Right renal cortex interstitium (tissue), 3 donors: Measurements from ENCODE around the gene RNF13. TPM values are rescaled to one million over a fixed set of nuclear protein-coding genes. Genes with fewer than 3 reads are reported as not detected.
A peak's percentile ranks its signal among the peaks of the same experiment; 100 is the strongest.

Experiments used
- DNase-seq, 3 donors: peaks; one replicate each; pipeline ENCODE4 v3.0.0-alpha.2; 2013; ENCODE audit warnings: low read depth in 3 of 3, low spot score in 2 of 3
- polyA plus RNA-seq, 3 donors: library from polyadenylated mRNA; unstranded; fragments of 120-200 nt; gene quantifications; one replicate each; pipeline ENCODE4 v1.2.1, GENCODE V29; 2013; ENCODE audit not compliant: insufficient read length in 3 of 3

RNF13 gene, protein sequence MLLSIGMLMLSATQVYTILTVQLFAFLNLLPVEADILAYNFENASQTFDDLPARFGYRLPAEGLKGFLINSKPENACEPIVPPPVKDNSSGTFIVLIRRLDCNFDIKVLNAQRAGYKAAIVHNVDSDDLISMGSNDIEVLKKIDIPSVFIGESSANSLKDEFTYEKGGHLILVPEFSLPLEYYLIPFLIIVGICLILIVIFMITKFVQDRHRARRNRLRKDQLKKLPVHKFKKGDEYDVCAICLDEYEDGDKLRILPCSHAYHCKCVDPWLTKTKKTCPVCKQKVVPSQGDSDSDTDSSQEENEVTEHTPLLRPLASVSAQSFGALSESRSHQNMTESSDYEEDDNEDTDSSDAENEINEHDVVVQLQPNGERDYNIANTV
- polyA plus RNA-seq = 100 to 1,000 TPM; 101 to 108 (median 107) TPM

DNA sequence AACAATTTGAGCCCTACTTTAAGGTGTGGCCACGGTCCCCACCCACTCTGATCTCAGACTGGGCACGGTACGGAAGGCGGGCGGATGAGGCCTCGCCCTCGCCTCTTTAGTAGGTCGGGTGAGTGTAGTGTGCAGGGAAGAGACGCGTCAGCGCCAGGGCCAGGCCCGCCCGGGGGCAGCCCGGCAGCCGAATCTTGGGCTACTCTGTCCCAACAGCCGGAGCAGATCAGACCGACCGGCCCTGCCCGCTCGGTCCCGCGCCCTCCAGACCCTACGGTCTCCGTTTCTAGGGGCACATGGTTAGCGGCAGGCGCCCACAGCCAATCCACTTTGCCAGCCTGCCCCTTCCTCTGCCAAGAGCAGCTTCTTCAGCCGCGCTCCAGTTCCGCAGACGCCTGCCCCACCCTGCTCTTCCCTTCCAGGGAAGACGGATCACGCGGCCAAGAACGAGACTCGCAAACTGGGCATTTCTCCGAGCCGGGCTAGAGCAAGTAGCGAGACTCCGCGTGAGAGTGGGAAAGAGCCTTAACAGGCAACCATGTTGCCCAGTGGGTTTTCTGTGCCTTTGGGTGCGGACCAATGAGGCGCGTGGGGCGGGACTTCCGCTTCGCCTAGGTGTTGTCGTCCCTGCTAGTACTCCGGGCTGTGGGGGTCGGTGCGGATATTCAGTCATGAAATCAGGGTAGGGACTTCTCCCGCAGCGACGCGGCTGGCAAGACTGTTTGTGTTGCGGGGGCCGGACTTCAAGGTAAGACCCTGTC, at the start of gene RNF13:
TSS of gene RNF13 (plus strand) at position 610 of the 761 bp plus-strand sequence. CDS start 32,812 bp downstream, outside the sequence.
- peak; percentile 85 to 92 (median 86) for DNase-seq

DNA sequence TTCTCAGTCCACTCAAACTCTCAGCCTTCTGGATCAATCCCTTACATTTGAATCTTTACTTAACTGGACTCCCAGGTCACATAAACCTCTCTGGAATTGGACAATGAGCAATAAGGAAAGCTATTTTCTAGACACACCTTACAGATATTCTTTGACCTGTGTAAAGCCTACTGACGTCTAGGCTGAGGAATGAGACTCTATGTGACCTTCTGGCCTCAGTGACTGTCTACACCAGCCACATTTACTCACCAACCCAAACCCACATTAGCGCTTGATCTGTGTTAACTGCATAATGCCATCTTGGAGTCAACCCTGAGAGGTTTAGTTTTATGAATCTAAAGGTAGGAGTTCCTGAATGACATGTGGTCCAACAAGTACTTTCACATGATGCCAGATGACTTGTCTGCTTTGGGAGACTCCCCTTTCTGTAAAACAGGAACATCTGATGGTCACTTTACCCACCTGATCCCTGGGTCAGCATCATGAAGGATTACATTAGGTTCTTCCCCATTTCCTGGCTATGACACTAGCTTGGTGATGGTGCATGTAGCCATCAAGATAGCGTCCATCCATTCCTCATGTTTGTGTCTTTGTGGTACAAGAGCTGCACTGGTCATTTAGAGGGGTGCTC, 49.3 kb upstream of the RNF13 start:
- no peak for DNase-seq

DNA sequence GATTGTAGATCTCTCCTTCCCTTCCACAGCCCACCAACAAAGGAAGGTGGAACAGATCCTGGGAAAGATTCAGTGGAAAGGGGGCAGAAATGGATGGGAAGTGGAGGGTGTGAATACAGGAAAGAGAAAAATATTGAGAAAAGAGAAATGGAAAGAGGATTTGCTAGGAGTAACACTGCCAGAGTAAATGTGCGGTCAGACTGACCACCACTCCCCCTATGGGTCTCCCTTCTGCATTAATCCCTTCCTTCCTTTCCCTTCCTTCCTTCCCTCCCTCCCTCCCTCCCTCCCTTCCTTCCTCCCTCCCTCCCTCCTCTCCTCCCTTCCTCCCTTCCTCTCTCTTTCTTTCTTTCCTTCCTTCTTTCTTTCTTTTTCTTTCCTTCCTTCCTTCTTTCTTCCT, 48.7 kb upstream of the RNF13 start:
- DNase-seq = no peak

DNA sequence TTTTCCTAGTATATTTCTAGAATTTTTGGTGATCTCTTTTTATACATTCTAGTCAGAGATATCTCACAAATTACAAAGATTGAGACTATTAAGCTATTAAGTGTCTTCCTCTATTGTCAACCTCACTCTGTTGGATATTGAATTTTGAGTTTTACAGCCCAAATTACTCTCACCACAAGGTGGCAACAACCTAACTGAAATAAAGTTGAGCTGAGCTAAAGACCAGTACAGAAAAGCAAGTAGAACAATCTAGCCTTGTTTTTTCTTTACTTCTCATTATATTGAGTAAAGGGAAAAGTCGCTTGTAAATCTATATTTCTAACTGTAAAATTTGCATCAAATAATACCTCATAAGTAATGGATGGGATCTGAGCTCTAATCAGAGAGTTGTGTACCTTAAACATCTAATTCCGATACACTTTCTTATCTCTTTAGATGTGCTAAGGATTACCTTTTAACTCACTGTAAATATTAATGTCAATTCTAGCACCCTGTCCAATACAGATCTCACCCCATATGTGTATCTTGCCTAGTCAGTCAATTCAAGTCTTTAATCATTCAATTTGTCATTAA, 47.2 kb upstream of the RNF13 start:
- no peak for DNase-seq

DNA sequence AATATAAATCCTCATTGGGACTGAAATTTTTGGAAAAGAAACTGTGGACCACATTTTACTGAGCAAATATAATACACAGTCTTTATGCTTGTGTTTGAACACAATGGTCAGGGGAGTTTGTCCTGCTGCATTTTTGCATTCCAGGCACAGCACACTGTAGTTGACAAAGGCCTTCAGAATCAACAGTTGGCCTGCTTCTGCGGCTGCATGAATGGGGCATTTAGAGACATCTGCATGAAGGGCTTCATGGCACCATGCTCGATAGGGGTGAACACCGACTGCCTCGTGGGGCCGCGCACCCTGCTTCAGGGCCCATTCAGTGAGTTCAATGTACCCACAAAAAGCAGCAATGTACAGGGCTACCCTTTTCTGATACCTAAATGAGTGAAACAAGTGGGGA, 45.3 kb upstream of the RNF13 start:
- no peak for DNase-seq

DNA sequence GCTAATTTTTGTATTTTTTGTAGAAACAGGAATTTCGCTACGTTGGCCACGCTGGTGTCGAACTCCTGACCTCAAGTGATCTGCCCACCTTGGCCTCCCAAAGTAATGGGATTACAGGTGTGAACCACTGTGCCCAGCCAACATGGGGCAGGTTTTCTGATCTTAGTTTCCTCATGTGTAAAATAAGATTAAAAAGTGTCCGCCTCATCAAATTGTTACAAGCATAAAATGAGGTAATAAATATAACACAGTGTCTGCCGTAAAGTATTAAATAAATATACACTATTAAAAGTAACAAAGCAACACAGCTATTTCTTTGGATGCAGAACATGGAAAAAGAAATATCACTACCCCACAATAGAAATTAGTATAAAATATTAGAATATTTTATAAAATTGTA, 44.3 kb upstream of the RNF13 start:
- DNase-seq = no peak

DNA sequence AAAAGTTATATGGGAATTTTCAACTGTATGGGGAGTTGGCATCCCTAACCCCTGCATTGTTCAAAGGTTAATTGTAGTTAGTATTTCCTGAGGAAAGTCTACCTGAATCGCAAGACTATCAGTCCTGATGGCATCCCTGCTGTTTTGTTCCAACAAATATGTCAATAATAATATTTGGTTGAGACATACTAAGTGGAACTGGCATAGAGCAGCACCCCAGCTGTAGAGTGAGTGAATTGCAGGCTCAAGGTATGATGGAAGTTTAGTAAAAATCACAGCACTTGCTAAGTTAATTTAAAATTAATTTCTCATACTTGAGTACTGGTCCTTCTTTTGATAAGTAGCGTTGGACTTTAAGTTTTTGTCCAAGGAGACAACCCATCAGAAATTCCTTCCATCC, 42.8 kb upstream of the RNF13 start:
- DNase-seq = no peak

DNA sequence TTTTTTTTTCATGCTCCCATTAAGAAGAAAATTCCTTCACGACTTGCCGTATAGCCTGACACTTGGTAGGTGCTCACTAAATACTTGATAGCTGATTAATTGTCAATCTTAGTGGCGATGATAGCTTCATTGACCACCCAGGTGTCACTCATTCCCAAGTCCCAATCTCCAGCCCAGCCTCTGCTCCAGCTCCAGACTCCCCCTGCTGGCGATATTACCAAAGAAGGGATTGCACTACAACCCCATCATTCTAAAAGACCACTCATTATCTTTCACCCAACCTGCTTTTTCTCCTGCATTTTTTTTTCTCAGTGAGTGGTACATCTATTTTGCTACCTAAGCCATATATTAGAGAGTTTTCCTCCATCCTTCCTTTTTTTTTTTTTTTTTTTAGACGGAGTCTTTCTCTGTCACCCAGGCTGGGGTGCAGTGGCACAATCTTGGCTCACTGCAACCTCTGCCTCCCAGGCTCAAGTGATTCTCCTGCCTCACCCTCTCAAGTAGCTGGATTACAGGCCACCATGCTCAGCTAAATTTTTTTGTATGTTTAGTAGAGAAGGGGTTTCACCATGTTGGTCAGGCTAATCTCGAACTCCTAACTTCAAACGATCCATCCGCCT, 41.3 kb upstream of the RNF13 start:
- DNase-seq = no peak

DNA sequence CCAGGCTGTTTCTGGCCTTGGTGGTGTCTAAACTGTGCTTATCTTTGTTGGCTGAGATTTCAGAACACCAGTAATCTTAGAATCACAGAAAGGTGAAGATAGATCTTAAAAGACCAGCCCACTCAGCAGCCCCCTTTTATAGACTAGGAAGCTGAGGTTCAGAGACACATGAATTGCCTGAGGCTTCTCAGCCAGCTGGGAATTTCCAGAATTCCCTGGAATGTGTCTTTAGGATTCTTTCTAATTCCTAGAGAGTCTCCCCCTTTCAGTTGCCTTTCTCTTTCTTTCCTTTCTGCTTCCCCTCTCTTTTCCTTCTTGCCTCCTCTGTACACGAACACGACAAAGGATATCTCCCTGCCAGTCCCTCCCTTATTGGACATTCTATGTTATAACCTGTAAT, 40.2 kb upstream of the RNF13 start:
- no peak for DNase-seq

DNA sequence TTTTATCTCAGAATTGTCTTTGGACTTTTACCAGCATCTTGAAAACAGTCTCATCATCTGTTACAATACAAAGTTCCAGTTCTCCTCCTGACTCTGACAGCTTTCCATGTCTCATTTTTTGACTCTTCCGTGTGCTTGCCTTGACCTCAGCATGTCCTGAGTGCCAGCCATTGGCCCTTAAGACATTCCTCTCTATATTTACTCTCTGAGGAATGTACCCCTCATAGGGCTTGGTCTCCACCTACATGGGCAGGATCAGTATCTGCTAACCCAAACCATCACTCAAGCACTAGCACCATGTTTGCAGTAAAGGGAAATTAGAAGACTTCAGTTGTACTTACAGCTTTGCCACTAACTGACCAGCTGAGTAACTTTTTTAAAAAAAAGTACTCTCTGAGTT, 36.8 kb upstream of the RNF13 start:
- no peak for DNase-seq

DNA sequence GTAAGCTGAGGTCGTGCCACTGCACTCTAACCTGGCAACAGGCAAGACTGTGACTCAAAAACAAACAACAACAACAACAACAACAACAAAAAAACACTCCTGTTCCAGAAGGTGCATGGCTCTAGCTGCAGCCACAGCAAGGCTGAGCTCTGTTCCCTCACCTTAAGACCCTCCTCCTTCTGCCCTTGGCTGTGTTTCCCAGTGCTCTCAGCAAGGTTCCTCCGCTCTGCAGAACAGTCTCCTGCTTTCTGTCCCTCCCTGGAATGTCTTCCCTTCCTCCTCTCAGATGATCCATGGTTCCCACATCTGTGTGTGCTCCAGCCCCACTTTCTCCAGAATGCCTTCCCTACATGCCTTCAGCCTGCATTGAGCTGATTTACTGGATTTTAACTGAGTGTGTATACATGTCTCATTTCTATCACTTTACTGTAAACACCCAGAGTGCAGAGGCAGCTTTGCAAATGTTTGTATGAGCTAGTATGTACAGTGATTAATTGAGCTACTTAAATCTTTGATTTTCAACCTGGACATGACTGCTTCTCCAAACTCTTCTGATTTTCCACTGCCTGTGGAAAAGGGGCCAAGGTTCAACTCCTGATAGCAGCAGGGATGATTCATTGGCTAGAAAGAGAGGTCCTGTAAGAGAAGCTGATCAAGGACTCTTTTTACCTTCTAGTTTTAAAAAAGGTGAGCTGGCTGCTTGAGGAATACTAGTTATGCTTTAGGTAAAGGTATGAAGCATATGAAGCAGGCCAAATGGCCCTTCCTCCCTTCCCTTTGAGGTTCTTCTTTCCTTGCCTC, 35.4 kb upstream of the RNF13 start:
- DNase-seq = no peak

DNA sequence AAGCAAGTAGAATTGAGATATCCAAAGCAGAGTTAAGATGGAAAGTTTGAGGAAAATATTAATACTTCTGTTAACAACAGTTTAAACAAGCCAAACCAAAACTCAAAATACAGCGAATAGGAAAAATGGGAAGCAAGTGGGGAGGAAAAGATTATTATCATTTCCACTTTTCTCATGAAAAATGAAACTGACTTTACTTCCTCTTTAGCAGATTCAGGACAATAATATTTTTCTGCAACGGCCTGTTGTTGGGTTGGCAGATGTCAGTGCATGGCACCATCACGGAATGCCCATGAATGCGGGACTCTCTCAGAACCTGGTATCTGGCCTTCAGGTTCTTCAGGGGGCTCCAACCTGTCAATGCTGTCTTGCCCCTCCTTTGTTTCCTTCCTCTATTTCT, 31.8 kb upstream of the RNF13 start:
- no peak for DNase-seq

DNA sequence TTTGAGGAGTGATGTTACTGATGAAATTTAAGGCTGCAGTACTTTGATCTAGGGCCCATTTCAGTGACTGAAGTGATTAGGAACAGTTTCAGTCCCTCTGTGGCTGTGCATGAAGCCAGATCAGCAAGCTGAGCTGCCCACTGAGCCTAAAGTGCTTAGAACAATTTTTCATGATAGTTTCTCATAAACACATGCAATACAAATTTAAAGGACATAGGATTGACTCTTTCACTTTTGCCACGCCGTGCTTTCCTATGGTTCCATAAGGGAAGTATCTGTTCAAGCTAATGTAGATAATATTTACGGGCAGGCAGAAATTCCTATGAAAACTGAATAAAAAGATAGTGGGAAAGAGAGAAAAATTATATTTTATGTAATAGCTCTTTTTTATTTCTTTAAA, 31.3 kb upstream of the RNF13 start:
- DNase-seq = no peak

DNA sequence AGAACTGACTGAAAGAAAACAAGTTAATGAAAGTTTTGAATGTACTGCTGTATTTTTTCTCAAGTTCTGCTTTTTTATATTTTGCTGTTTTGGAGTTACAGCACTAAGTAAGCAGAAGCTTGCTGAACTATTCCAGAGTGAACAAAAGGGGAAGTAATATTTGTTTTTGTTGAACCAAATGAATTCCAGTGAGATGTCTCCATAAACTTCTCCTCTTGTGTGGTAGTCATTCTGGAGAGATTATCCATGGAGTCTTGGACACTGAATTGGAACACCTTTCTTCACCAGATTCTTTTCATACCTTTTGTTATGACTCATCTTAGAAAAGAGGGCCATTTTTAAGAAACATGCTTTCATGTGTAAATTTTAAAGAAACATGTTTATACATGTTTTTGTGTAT, 29.4 kb upstream of the RNF13 start:
- DNase-seq = no peak

DNA sequence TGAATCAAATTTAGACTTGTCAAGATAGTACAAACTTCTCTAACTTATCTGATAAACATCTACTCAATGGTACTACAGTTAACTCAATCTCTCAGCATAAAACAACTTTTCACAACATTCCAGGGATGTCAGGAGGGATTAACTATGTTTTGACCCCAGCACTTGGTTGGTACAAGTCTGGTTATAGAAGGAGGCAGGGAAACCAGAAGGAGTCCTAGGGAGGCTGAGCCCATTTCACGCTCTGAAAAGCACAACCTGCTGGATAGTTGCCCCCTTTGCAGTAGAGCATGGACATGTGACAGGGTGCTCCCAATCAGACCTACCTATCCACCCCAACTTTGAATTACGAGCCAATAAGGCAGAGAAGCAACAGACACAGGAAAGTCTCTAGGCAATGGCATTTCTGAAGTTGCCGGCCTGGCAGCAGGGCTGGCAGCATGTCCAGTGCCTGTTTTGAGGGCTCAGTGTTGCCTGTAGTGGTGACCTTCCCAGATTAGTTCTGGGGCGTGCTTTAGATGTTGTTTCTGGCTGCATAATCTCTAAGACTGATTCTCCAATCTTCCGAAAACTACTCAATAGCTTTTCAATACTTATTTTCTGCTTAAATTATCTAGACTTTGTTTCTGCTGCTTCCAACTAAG, 28.8 kb upstream of the RNF13 start:
- DNase-seq = no peak

DNA sequence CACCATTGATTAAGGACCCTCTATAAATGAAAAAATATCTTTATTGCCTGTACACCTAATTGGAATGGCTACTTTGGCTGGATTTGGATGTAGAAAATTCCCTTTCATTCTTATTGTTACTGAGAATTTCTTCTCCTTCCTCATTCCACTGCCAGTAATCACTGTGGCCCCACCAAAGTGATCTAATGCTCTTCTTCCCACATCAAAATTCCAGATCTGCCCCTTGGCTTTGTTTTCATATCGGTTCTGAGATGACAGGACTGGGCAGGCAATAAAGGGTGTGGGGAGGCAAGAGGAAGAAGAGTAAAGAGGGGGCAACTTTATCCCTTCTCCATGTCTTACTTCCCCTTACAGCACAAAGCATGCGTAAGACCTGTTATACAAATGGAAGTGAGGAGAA, 22.7 kb upstream of the RNF13 start:
- DNase-seq = no peak

DNA sequence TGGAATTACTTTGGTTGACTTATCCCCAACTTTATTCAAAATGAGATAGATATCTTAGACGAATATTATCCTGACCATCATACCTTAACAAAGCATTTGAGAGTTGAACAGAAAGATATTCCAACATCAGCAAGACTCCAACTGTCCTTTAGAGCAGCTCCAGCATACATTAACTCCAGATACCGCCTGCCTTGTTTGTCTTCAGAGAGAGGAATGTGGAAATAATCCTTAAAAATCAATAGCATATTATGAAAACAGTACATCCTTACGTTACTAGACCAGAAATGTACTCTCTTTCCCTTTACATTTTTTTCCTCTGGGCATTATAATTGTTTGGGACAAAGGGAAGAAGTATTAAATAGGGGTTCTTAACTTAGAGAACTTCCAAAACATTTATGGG, 22.3 kb upstream of the RNF13 start:
- DNase-seq = no peak

DNA sequence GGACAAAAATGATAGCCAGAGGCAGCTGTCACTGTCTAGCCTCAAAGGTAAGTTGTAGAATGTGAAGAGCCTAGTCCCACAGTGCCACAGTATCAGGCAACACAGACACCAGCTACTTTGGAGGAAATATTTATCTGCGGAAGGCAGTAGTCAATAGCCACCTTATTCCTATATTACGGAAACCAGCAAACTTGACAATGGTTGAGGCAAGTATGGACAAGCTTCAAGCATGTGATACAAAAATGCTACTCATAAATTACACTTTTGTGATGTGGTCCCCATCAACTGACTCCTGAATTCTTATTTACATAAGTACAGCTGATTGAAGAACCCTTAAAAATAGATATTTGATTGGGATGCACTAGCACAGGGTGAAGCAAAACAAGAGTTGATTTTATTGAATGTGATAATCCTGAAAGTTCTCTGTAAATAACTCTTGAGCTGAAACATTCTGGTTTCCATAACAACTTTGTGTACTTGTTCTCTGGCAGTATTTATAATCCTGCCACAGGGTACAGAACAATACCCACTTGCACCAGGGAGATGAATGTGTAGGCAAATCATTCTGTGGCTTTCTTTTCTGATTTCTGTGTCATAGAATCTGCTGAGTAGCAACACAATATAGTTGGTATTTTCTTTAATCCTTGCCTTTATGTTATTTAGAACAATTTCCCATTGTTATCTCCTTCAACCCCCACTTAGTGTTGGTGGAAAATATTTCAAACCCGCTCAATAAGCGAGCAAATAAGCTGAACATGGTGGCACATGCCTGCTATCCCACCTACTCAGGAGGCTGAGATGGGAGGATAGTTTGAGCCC, 20.4 kb upstream of the RNF13 start, which contains the start of gene ANKUB1:
TSS of gene ANKUB1 (minus strand) at position 103 of the 819 bp plus-strand sequence. CDS start 188 bp downstream, outside the sequence.
- no peak for DNase-seq

DNA sequence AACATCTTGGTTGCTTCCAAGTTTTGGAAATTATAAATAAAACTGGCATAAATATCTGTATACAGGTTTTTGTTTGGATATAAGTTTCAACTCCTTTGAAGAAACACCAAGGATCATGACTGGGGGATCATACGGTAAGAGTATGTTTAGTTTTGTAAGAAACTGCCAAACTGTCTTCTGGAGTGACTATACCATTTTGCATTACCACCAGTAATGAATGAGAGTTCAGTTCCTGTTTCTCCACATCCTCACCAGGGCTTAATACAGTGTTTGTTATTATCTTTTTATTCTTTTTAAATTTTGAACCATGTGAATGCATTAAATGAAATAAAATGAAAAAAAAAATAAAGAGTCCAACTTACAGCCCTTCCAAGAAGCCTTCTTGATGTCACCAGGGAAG, 17.0 kb upstream of the RNF13 start:
- DNase-seq = no peak
